Skeletal muscle satellite cell (primary cell): Measurements from ENCODE around the gene ZNF629. TPM values are rescaled to one million over a fixed set of nuclear protein-coding genes. Genes with fewer than 3 reads are reported as not detected.

ENCODE experiments used
- H3K27me3 ChIP-seq: 2 replicates; pipeline ENCODE4 v1.7.0; 2013; ENCODE audit warnings: low read length; ENCODE audit not compliant: control insufficient read depth, insufficient read depth
- H3K36me3 ChIP-seq: 2 replicates; pipeline ENCODE4 v1.7.0; 2013; ENCODE audit warnings: mild to moderate bottlenecking, control low read depth, low read length; ENCODE audit not compliant: insufficient read depth
- H3K4me1 ChIP-seq: 2 replicates; pipeline ENCODE4 v1.7.0; 2013; ENCODE audit warnings: low read length; ENCODE audit not compliant: control insufficient read depth, insufficient read depth
- H3K4me2 ChIP-seq: 2 replicates; pipeline ENCODE4 v1.7.0; 2013; ENCODE audit warnings: mild to moderate bottlenecking, low read length
- H3K4me3 ChIP-seq: 2 replicates; pipeline ENCODE4 v1.7.0; 2013; ENCODE audit warnings: low read length
- H3K9ac ChIP-seq: 2 replicates; pipeline ENCODE4 v1.7.0; 2013; ENCODE audit warnings: mild to moderate bottlenecking, low read depth, low read length, moderate library complexity
- H3K9me3 ChIP-seq: replicated peaks from 2 replicates; pipeline ENCODE4 v1.7.0; 2013; ENCODE audit warnings: mild to moderate bottlenecking, control low read depth, low read length
- small RNA-seq: library from RNA; depleted of rRNA; stranded (forward); fragments of <200 nt; gene quantifications from one replicate; pipeline ENCODE3, GENCODE V24; 2012

The ZNF629 gene

GRCh38 chr16:30740364-30741251 is 46.4 kb downstream of the ZNF629 start:
- H3K9ac ChIP-seq = peak overlapping the region; percentile 33
- H3K4me1 ChIP-seq = peaks cover 24% of the 10 kb centered on the region
- peak overlapping the region; percentile 11 for H3K4me3 ChIP-seq
- H3K27me3 ChIP-seq = no peaks in the 10 kb centered on the region
- peak overlapping the region; percentile 49 for H3K4me2 ChIP-seq
- H3K9me3 ChIP-seq = no peaks in the 10 kb centered on the region
- H3K36me3 ChIP-seq = peaks cover 58% of the 10 kb centered on the region

- no peaks in the 10 kb centered on the region for H3K9me3 ChIP-seq
- H3K4me3 ChIP-seq = no peak overlapping the region
- peaks cover 24% of the 10 kb centered on the region for H3K4me1 ChIP-seq
- no peak overlapping the region for H3K4me2 ChIP-seq
- H3K36me3 ChIP-seq = peaks cover 56% of the 10 kb centered on the region
- no peak overlapping the region for H3K9ac ChIP-seq
- no peaks in the 10 kb centered on the region for H3K27me3 ChIP-seq
These were observed 47.7 kb downstream of the ZNF629 start for GRCh38 chr16:30738984-30739951.

GRCh38 chr16:30737794-30738648 is 49.0 kb downstream of the ZNF629 start:
- peaks cover 24% of the 10 kb centered on the region for H3K4me1 ChIP-seq
- no peaks in the 10 kb centered on the region for H3K9me3 ChIP-seq
- peaks cover 65% of the 10 kb centered on the region for H3K36me3 ChIP-seq
- no peak overlapping the region for H3K4me2 ChIP-seq
- no peak overlapping the region for H3K4me3 ChIP-seq
- H3K27me3 ChIP-seq = no peaks in the 10 kb centered on the region
- no peak overlapping the region for H3K9ac ChIP-seq

GRCh38 chr16:30736995-30737793 is 49.8 kb downstream of the ZNF629 start:
- no peaks in the 10 kb centered on the region for H3K9me3 ChIP-seq
- no peaks in the 10 kb centered on the region for H3K27me3 ChIP-seq
- H3K4me3 ChIP-seq = no peak overlapping the region
- H3K4me1 ChIP-seq = peaks cover 24% of the 10 kb centered on the region
- no peak overlapping the region for H3K4me2 ChIP-seq
- peaks cover 69% of the 10 kb centered on the region for H3K36me3 ChIP-seq
- H3K9ac ChIP-seq = no peak overlapping the region

GRCh38 chr16:30731411-30731810 is 55.6 kb downstream of the ZNF629 start:
- Histone ChIP-seq H3K4me3 (no peak overlapping the region), H3K4me1 (no peaks in the 10 kb centered on the region), H3K36me3 (peaks cover 70% of the 10 kb centered on the region), H3K9me3 (no peaks in the 10 kb centered on the region), H3K4me2 (no peak overlapping the region), H3K9ac (no peak overlapping the region), H3K27me3 (no peaks in the 10 kb centered on the region)

GRCh38 chr16:30728899-30729672 is 57.9 kb downstream of the ZNF629 start:
- no peaks in the 10 kb centered on the region for H3K27me3 ChIP-seq
- H3K4me2 ChIP-seq = no peak overlapping the region
- H3K9me3 ChIP-seq = no peaks in the 10 kb centered on the region
- no peaks in the 10 kb centered on the region for H3K4me1 ChIP-seq
- peaks cover 75% of the 10 kb centered on the region for H3K36me3 ChIP-seq
- H3K4me3 ChIP-seq = no peak overlapping the region
- no peak overlapping the region for H3K9ac ChIP-seq

Small RNAs within 50 kb of the gene (small RNA-seq; reads per million reads assigned to genes)
- gene RF00017 = not detected
